B cell (primary cell): ENCODE results near the gene RPS14. TPM values are rescaled to one million over a fixed set of nuclear protein-coding genes. Genes with fewer than 3 reads are reported as not detected.

Experiments used
- ATAC-seq: fragments of 200-7000 bp; cut with Tn5 transposase; one replicate; pipeline ENCODE4 v1.10.0; 2021; ENCODE audit warnings: low read depth, mild to moderate bottlenecking, moderate number of reproducible peaks, moderate library complexity
- CTCF ChIA-PET: fragments of 350-600 bp; sonication (Branson Sonifier 250); formaldehyde crosslinking; loops from one replicate; lab custom pipeline; 2021; ENCODE audit warnings: antibody characterized with exemption, inconsistent platforms; lab: Charles Lee
- POLR2A ChIA-PET: fragments of 350-600 bp; sonication (Branson Sonifier 250); formaldehyde crosslinking; loops from one replicate; lab custom pipeline; 2021; ENCODE audit warnings: antibody characterized with exemption; lab: Charles Lee
- DNase-seq: peaks from one replicate; pipeline ENCODE4 v3.0.0; 2013
- H2AFZ ChIP-seq: 2 replicates; pipeline ENCODE4 v1.6.1; 2012; ENCODE audit warnings: mild to moderate bottlenecking, low read depth, low read length; ENCODE audit not compliant: insufficient read depth, poor library complexity, severe bottlenecking
- H3K27ac ChIP-seq, 2 donors: 1 replicate in 1 of 2; 2 replicates in 1 of 2; pipeline ENCODE4 v1.5.1; 2012 to 2013; ENCODE audit warnings: low read length in 2 of 2, mild to moderate bottlenecking in 2 of 2, moderate library complexity in 1 of 2
- H3K27me3 ChIP-seq, 4 experiments: fragments of 200-600 bp in 1 of 4; sonication (generic) in 1 of 4; replicated peaks in 1 of 4; 1 replicate in 2 of 4; 2 replicates in 2 of 4; pipeline versions ENCODE4 v1.6.1 to v1.7.0; 2013 to 2016; ENCODE audit warnings: low read length in 3 of 4, mild to moderate bottlenecking in 2 of 4, mixed read lengths in 1 of 4, moderate library complexity in 1 of 4; ENCODE audit not compliant: insufficient read depth in 4 of 4, control insufficient read depth in 3 of 4; ENCODE audit errors: control extremely low read depth in 1 of 4
- H3K36me3 ChIP-seq, 2 experiments: replicated peaks in 1 of 2; 1 replicate in 1 of 2; 2 replicates in 1 of 2; pipeline versions ENCODE4 v1.6.1 to v1.7.1; 2013; ENCODE audit warnings: low read length in 1 of 2; ENCODE audit not compliant: insufficient read depth in 2 of 2, control insufficient read depth in 1 of 2; ENCODE audit errors: control extremely low read depth in 1 of 2, extremely low read depth in 1 of 2
- H3K4me1 ChIP-seq, 2 donors: fragments of 200-600 bp in 1 of 2; sonication (generic) in 1 of 2; 1 replicate in 1 of 2; 2 replicates in 1 of 2; pipeline versions ENCODE4 v1.5.1 to v1.6.1; 2013 to 2017; ENCODE audit warnings: low read length in 2 of 2; ENCODE audit not compliant: control insufficient read depth in 2 of 2, insufficient read depth in 2 of 2
- H3K4me2 ChIP-seq: replicated peaks from 2 replicates; pipeline ENCODE3; 2012; ENCODE audit warnings: mild to moderate bottlenecking, low read depth, low read length; ENCODE audit not compliant: poor library complexity, severe bottlenecking
- H3K4me3 ChIP-seq, 5 experiments: fragments of 200-600 bp in 1 of 5; sonication (generic) in 1 of 5; 1 replicate in 3 of 5; 2 replicates in 2 of 5; pipeline versions ENCODE4 v1.5.1 to v1.7.0; 2011 to 2016; ENCODE audit warnings: low read length in 4 of 5, mild to moderate bottlenecking in 4 of 5, low read depth in 2 of 5, control low read depth in 1 of 5, moderate library complexity in 1 of 5; ENCODE audit not compliant: insufficient read depth in 1 of 5; ENCODE audit errors: control extremely low read depth in 1 of 5, extremely low read depth in 1 of 5
- H3K79me2 ChIP-seq: fragments of 200-600 bp; sonication (generic); one replicate; pipeline ENCODE4 v1.6.0; 2016; ENCODE audit warnings: low read length; ENCODE audit not compliant: control insufficient read depth, insufficient read depth
- H3K9ac ChIP-seq: fragments of 200-600 bp; sonication (generic); 2 replicates; pipeline ENCODE4 v1.6.1; 2017; ENCODE audit warnings: mild to moderate bottlenecking, low read length, moderate library complexity
- H3K9me3 ChIP-seq, 3 donors: one replicate each; pipeline versions ENCODE4 v1.6.1 to v1.7.1; 2013; ENCODE audit warnings: low read length in 2 of 3; ENCODE audit not compliant: control insufficient read depth in 2 of 3, insufficient read depth in 1 of 3; ENCODE audit errors: control extremely low read depth in 1 of 3
- H4K20me1 ChIP-seq: 2 replicates; pipeline ENCODE4 v1.6.0; 2012; ENCODE audit warnings: mild to moderate bottlenecking, low read length; ENCODE audit not compliant: insufficient read depth, control insufficient read depth, poor library complexity, severe bottlenecking
- H3K27ac Mint-ChIP-seq: one replicate; pipeline ENCODE4 v1.8.0; 2021; ENCODE audit warnings: mixed read lengths
- H3K27me3 Mint-ChIP-seq: one replicate; pipeline ENCODE4 v1.8.0; 2021; ENCODE audit warnings: mixed read lengths
- H3K4me1 Mint-ChIP-seq: one replicate; pipeline ENCODE4 v1.8.0; 2021; ENCODE audit warnings: mixed read lengths
- H3K4me3 Mint-ChIP-seq: one replicate; pipeline ENCODE4 v1.8.0; 2021; ENCODE audit warnings: mixed read lengths
- H3K9me3 Mint-ChIP-seq: one replicate; pipeline ENCODE4 v1.8.0; 2022; ENCODE audit warnings: mixed read lengths; ENCODE audit not compliant: insufficient read depth
- CTCF ChIP-seq: fragments of 200-600 bp; IDR thresholded peaks from one replicate; pipeline ENCODE4 v1.8.0; 2022; ENCODE audit warnings: antibody characterized with exemption, mild to moderate bottlenecking
- EZH2 ChIP-seq: IDR thresholded peaks from 2 replicates; pipeline ENCODE4 v1.6.1; 2012; ENCODE audit warnings: borderline replicate concordance, low read depth, mild to moderate bottlenecking, moderate library complexity, low read length; ENCODE audit not compliant: insufficient read depth, poor library complexity, severe bottlenecking
- WGBS: methylation state at CpG from one replicate; pipeline ENCODE4 v1.1.5; 2013; ENCODE audit warnings: missing lambda C conversion rate; ENCODE audit not compliant: insufficient coverage; 5-methylcytosine and 5-hydroxymethylcytosine counted together
- intact Hi-C: fragments of 100-400 bp; cut with micrococcal nuclease; formaldehyde crosslinking; loops from one replicate; pipeline ENCODE4 v1.10.0; 2022
- polyA plus RNA-seq: library from polyadenylated mRNA; depleted of rRNA; stranded (reverse); fragments of >200 nt; gene quantifications from 2 replicates; pipeline ENCODE4 v1.2.3, GENCODE V29; 2012
- total RNA-seq, 2 donors: library from RNA; stranded (reverse); fragments of 120-200 nt in 1 of 2; gene quantifications; 1 replicate in 1 of 2; 2 replicates in 1 of 2; pipeline versions ENCODE4 v1.2.3 to v1.2.4, GENCODE V29; 2013 to 2022

Gene RPS14
- total and polyA plus RNA-seq, 2 donors (not counting 1 experiment from before 2014, with no cell fraction given), result 3,740 to 6,881 TPM

- no peaks in the 10 kb centered on the region for H3K27me3 ChIP-seq
- ATAC-seq (no peak), DNase-seq (no peak)
- peaks cover 55% of the 10 kb centered on the region for H4K20me1 ChIP-seq
- H2AFZ ChIP-seq, result no peak overlapping the region
- H3K9me3 ChIP-seq, result no peaks in the 10 kb centered on the region
- no peaks in the 10 kb centered on the region for H3K9me3 Mint-ChIP-seq
- no peaks in the 10 kb centered on the region for H3K4me1 ChIP-seq
- H3K4me2 ChIP-seq, result no peak overlapping the region
- intact Hi-C loops, result no loop called here
- H3K4me3 ChIP-seq, result no peak overlapping the region
- no peak overlapping the region for H3K27ac ChIP-seq
- H3K9ac ChIP-seq, result no peak overlapping the region
- H3K79me2 ChIP-seq, result peaks cover 6% of the 10 kb centered on the region
- H3K36me3 ChIP-seq, result peaks cover 0 to 89% of the 10 kb centered on the region in 2 experiments
- ChIA-PET CTCF (interaction anchor here (0.6 to 15.8 kb wide), 3 partner anchors 13 to 291 kb away, joined by 3 to 396 read pairs (median 3); no protein-coding TSS in a partner anchor), POLR2A (interaction anchor here (1.1 to 15.5 kb wide), 2 partner anchors 18 to 38 kb away, joined by 3 to 286 read pairs; no protein-coding TSS in a partner anchor)
- TF ChIP-seq EZH2, result no peak
- TF ChIP-seq CTCF, result no peak
- H3K4me3 Mint-ChIP-seq, result no peak overlapping the region
- H3K4me1 Mint-ChIP-seq, result peaks cover 9% of the 10 kb centered on the region
- no peak overlapping the region for H3K27ac Mint-ChIP-seq
- no peaks in the 10 kb centered on the region for H3K27me3 Mint-ChIP-seq
- 98% methylated on average over 5 of the region's 7 CpGs for WGBS
Observed at GRCh38 chr5:150392680-150393079, 56.9 kb downstream of the RPS14 start.

Other genes starting within 250 kb of the RPS14 start
- gene CAMK2A, start 160.0 kb downstream of the RPS14 start, total RNA-seq, result not detected in 2 replicates
- not detected in 2 replicates for gene CAMK2A, start 160.0 kb downstream of the RPS14 start, polyA plus RNA-seq
- 0.10 TPM in 1 of 2 replicates, not detected in the other for gene ARSI, start 146.8 kb downstream of the RPS14 start, total RNA-seq
- gene ARSI, start 146.8 kb downstream of the RPS14 start, polyA plus RNA-seq, result not detected in 2 replicates
- gene TCOF1, start 92.0 kb downstream of the RPS14 start, total RNA-seq, result 62.4 and 66.5 TPM in 2 replicates
- 25.7 and 30.9 TPM in 2 replicates for gene TCOF1, start 92.0 kb downstream of the RPS14 start, polyA plus RNA-seq
- gene CD74, start 36.8 kb downstream of the RPS14 start, total RNA-seq, result 5,468 and 5,670 TPM in 2 replicates
- 12,792 and 14,307 TPM in 2 replicates for gene CD74, start 36.8 kb downstream of the RPS14 start, polyA plus RNA-seq
- gene NDST1, start 58.4 kb upstream of the RPS14 start, total RNA-seq, result 4.3 and 8.9 TPM in 2 replicates
- 3.2 and 7.0 TPM in 2 replicates for gene NDST1, start 58.4 kb upstream of the RPS14 start, polyA plus RNA-seq
- 16.3 and 16.8 TPM in 2 replicates for gene SYNPO, start 190.9 kb upstream of the RPS14 start, total RNA-seq
- gene SYNPO, start 190.9 kb upstream of the RPS14 start, polyA plus RNA-seq, result 11.2 and 13.2 TPM in 2 replicates
- not detected in 2 replicates for gene MYOZ3, start 211.5 kb upstream of the RPS14 start, total RNA-seq
- gene MYOZ3, start 211.5 kb upstream of the RPS14 start, polyA plus RNA-seq, result 0.04 TPM in 1 of 2 replicates, not detected in the other